HG03045 (cell line): ENCODE results near the gene ULBP2.
"Not testable (repeated sequence)": the region's sequence is repeated elsewhere in the genome, so short reads cannot be mapped to it uniquely, and the experiment has no call there.

ENCODE experiments used
- ATAC-seq: cut with Tn5 transposase; IDR thresholded peaks from one replicate; pipeline ENCODE4 v1.9.1; 2021; ENCODE audit warnings: mild to moderate bottlenecking, moderate library complexity; ENCODE audit not compliant: unreplicated experiment

ULBP2 gene

DNA sequence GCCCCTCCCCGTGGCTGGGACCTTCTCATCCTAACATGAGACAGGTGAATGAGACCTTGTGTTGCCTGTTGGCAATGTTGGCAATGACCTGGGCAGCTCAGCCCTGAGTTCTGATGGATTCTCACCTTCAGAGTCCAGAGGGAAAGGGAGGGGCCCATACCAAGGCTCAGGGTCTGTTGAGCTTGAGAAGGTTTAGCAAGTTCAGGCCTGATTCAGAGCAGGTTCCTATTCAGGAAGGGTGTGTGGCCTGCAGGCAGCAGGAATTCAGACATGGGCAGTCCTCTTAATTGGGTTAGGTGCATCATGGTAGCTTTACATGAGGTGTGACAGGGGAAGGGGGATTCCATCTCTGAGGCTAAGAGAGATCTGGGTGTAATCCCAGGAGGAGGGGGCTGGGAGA lies 5.7 kb downstream of the ULBP2 start:
- not testable (repeated sequence) for ATAC-seq

DNA sequence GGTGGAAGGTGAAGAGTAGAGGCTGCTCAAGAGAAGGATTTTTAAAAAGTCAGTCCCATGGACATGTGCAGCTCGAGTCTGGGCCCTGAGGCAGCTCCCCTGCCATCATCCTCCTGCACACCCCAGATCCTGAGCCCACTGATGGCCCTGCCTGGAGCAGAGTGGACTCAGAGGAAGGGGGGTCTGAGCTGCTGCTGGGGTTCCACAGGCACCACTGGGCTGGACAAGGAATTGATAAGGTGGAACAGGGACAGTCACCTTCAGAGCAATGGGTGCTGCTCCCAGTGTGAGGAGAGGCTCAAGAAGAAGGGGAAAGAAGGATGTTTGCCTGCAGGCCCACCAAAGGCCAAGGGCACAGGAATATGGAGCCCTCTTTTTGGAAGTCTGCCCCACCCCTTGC lies 6.2 kb downstream of the ULBP2 start:
- no peak for ATAC-seq

DNA sequence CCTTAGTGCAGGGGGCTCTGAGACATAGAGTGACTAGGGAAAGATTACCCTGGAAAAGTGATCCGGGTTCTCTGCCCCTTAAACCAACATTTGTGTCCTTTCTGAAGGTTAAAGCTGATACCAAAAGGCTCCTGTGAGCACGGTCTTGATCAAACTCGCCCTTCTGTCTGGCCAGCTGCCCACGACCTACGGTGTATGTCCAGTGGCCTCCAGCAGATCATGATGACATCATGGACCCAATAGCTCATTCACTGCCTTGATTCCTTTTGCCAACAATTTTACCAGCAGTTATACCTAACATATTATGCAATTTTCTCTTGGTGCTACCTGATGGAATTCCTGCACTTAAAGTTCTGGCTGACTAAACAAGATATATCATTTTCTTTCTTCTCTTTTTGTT lies 6.8 kb downstream of the ULBP2 start:
- no peak for ATAC-seq

DNA sequence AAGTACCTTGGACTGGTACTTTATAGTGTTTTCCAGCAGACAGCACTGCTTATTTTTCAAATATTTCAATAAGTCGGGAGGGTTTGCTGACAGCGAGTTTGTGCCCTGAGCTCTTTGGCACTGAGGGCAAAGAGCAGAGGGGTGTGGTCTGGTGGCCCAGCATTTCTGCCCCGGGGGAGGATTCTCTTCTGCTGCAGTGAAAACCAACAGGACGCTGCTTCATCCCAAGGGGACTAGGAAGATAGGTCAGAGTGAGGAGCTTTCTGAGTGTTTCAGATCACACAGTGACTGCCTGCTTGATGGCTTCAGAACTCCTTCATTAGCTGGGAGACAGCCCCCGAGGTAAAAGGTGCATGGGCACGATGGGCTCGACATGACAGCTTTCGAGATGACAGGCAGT lies 8.6 kb downstream of the ULBP2 start:
- no peak for ATAC-seq

DNA sequence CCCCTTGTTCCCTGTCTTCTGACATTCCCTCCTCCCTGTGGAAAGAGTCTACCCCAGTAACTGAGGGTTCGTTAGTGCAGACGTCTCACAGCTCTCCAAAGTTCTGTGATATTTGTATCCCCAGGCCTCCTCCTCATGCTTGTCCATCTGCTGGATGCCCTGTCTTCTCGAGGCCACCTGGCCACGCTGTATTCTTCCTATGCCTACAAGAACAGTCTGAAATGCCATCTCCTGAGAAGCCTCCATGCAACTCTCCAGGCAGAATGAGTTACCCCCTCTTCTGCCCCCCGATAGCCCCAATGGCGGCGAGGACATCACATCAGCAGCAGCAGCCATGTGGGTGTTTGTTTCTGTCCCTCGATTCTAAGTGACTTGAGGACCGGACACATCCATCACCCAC lies 9.3 kb downstream of the ULBP2 start:
- ATAC-seq = no peak

DNA sequence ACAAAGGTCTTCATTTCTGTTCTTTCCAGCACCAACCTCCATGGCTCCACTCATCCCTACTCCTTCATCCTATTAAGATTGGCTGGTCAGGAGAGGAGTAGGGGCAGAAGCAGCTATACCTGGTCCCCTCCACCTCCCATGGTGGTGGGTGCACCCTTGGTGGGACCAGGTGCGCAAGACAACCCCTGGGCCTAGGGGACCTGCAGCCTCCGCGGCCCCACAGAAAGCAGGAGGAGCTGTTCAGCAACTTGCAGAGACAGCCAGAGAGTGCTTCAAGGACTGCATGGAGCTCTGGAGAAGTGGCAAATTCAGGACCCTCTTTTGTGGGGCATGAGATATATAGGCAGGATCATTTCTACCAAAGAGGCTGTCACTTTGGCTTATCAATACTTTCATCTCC lies 9.8 kb downstream of the ULBP2 start:
- no peak for ATAC-seq

DNA sequence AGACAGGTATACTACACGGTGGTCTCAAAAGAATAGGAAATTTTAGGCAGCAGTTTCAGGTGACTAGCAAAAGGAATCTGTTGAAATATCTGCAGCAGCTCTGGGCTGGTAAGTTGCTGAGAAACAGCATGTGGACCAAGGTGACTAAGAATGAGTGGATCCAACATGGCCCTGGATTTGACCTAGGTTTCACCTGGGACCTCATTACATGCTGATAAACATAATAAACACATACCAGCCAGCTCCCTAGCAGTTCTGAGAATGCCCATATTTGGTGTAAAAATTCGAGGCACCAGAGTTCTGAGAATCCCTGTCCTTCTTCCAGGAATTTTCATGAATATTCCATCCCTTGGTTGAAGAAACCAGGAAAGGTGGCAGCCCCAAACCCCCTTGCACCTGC lies 11.6 kb downstream of the ULBP2 start:
- not testable (repeated sequence) for ATAC-seq

DNA sequence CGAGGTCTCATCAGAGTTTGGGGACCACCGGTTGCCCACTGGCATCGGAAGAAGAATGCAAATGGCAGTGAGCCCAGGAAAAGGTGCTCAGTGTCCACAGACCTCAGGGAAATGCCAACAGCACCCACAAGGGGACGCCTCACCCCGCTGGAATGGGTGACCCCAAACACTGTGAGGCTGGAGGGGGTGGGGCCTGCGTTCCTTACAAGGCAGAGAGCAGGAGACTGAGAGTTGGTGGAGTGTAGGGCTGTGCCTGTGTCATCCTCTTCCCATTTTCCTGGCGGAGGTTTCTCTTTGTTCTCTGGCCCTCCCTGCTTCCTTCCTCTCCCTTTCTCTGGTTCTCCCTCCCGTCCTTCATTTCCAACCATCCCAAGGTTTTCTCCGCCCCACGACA lies 12.1 kb downstream of the ULBP2 start:
- ATAC-seq = not testable (repeated sequence)

DNA sequence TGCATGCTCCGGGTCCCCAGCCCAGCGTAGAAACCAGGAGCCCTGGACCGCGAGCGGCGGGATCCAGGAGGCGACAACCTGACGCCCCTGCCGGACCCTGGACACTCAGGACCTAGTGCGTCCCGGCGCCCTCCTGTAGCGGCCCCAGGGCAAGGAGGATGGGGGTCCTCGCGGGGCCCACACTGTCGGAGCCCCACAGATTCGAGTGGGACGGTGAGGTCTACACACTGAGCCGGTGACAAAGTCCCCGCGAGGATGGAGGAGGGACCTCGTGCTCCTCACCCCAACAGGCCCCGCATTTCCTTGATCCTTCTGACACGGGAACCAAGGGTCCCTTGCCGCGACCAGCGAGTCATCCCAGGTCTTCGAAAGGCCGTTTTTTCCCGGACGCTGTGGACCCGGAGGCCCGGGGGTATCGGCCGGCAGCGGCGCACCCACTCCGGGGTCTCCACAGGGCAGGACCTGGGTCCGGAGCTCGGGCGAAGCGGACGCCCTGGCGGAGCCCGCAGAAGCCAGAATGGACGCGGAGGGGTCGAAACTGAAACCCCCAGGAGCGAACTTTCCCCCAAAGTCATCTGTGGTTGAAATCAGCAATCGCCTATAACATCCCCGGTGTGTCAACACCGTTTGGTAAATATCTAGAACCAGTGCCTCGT lies 12.6 kb downstream of the ULBP2 start:
- ATAC-seq = not testable (repeated sequence)

DNA sequence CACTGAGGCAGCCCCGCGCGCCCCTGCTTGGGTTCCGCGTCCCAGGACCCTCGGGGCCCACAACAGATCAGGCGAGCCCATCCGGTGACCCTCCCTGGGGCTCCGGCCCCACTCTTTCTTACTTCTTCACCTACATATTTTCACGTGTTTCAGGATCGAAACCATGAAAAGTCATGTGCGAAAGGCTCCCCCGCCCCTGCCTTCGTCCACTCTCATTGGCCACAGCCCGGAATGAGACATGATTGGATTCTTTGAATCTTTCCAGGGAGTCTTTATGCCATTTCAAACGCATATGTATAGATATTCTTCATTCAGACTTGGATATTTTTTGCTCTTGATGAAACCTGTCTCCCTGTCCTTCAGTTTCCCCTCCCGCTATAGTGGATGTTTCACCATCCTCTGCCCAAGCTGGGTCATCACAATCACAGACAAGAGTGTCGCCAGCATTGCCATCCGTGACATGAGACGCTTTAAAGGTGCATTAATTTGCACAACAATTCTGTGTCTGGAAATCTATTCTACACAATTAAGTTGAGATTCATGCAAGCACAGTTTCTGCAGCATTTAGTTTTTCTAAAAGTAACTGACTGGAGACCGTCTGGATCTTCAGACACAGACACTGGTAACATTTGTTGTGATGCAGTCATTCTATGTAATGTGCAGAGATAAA lies 13.3 kb downstream of the ULBP2 start:
- not testable (repeated sequence) for ATAC-seq

DNA sequence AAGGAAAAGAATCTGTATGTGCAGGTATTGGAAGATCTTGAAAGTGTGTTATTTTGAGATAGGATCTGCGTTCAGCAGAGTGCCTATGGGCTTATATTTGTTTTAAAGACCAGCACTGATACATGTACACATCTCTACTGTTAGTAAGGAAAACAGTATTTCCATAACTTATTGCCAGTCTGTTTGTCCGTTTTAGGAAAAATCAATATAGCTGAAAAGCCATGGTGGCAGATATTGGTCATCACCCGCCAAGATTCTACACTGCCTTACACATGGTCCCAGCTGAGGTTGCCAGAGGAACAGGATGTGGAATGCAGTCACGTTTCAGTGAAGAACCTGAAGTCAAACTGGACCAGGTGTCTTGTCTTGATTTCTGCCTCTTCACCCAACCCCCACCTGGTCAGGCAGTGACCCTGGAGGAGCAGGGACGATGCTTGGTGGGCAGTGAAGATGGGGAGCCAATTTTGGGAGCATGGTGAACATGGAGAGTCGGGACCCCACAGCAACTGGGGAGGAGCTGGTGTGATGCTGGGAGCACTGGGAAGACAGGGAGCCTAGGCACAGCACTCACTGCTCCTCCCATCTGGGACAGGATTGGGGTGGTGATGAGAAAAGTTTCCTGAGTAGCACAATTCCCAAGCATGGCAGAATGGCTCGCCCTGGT lies 14.0 kb downstream of the ULBP2 start:
- not testable (repeated sequence) for ATAC-seq

DNA sequence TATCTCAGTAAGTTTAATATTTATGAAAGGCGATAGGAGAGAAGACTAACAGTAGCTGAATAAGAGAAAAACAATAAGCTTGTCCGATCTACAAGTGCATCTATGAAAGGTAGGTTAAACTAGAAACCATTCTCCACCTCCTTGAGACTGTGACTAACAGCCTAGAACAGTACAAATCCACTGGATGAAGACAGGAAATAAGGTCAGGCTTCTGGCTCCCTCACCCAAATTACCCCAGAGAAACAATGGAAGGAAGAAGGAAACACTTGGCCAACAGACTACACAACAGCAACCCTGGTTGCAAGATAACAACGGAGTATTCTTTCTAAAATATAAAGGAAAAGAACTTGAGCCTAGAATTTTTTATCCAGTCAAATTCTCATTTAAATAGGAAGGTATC lies 16.3 kb downstream of the ULBP2 start:
- ATAC-seq = not testable (repeated sequence)

DNA sequence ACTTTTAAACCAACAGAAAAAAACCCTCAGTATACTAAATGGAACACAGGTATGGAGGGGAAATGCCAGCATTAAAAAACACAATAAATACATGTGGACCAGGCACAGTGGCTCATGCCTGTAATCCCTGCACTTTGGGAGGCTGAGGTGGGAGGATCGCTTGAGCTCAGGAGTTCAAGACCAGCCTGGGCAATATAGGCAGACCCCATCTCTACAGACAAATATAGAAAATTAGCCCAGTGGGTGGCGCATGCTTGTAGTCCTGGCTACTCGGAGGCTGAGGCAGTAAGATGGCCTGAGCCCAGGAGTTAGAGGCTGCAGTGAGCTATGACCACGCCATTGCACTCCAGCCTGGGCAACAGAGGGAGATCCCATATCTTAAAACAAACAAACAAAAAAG lies 18.0 kb downstream of the ULBP2 start:
- not testable (repeated sequence) for ATAC-seq

DNA sequence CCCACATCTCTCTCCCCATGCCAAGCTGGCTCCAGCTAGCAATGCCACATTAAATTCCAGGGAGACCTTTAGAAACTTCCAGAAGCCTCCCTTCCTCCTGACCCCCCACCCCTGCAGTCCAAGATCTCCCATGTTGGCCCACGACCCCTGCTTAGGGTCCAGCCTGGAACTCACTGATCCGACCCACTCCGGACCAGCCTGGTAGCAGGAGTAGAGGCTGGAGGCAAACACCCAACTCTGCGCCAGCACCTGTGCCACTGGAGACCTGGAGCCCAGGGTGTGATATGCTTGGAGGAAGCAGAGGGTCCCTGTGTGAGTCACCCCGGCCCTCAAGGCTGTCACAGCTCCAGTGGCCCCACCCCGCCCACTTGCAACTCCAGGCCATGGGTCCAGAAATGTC lies 18.7 kb downstream of the ULBP2 start:
- ATAC-seq = no peak

DNA sequence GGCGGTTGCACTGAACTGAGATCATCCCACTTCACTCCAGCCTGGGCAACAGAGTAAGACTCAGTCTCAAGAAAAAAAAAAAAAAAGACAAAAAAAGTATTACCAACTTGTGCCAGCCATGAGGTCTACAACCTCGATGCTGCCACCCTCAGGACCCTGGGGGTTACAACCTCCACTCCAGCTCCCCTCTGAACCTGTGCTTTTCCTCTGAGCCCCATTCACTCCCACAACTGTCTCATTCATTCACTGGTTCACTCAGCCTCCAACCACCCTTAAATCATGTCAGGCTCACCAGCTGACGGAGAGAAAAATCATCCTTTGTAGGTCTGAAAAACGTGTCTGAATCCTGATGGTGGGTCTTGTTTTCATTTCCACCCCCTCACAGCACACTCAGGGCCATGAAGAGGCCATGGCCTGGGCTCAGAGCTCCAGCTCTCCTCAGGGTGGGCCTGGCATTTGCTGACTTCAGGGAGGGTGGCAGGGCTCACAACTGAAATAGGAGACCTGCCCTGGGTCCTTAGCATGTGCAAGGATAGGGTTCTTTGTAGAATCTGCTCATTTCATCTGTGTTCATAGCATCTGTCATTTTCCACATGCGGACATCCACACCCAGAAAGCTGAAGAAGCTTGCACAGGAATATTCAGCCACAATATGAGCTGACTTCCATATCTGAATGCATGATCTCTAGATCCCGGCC lies 20.1 kb downstream of the ULBP2 start:
- ATAC-seq = no peak

DNA sequence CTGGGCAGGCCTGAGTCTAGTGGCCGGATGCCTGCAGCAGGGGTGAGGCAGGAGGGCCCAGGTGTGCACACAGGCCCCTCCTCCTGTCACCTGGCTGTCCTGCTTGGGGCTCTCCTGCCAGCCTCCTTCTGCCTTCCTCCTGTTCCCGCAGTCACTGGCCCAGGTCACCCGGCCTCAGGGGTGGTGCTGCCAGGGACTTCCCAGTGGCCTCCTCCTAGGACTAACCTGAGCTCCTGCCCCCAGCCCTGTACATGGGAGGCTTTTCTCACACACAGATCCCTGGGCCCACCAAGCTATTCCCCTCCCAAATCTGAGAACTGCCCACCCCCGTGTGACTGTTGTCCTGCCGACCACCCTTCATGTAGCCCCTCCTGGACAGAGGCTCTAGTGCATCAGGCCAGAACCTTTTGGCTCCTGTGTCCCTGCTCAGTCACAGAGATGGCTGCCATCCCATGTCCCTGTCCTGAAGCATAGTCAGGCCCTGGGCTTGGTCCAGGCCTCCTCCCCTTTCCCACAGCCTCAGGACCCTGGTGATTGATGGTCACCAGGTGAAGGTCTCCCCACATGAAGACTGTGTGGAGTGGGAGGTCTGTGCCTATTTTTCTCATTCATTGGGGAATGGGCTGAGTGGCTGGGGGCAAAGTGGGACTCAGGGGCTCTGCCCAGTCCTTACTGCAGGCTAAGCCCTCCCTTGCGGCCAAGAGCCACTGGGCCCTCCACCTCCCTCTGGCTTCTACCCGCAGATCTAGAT lies 20.8 kb downstream of the ULBP2 start:
- no peak for ATAC-seq

DNA sequence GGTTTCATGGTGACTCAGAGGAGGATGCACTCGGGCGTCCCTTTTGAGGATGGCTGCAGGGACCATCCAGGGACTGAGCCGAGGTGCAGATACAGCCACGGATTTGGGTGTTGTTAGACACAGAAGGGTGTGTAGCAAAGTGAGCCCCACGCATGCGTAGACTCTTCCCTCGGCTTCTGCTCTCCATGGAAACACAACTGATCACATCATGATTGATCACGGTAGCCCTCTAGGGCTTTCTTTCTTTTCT lies 21.3 kb downstream of the ULBP2 start:
- ATAC-seq = no peak

DNA sequence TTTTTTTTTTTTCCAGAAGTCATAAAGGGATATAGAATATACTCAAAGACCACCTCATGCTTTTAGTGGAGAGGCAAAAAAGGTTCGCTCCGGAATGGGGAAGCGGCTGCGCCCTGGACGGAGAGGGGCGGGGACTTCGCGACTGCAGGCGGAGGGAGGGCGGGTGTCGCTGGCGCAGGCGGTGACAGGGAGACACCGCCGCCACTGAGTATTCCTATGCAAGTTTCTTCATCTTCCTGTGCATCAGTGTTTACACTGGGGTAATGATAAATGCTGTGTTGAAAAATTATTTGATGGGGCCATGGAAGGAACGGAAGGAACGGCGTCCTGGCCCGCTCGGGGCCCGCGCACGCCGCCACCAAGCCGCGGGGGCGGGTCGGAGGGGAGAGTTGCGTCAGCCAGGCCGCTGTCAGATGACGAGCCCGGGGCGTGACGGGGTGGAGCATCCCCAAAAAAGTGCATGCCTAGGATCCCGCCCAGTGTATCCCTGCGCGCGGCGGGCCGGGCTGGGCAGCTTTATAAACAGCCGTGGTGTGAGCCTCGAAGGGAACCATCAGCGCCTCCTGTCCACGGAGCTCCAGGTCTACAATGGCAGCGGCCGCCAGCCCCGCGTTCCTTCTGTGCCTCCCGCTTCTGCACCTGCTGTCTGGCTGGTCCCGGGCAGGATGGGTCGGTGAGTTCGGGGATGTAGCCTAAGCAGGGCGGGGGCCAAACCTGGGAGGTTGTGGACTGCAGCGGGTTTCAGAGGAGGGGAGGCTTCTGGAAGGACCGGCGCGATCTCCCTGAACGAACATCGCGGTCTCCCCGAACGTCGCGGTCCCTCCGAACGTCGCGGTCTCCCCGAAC lies 21.9 kb downstream of the ULBP2 start, which contains the start of gene ULBP1:
ULBP1 (plus strand) TSS at position 482 of the 846 bp plus-strand sequence; CDS start at position 589, 107 bp downstream.
- peak; percentile 36 for ATAC-seq

DNA sequence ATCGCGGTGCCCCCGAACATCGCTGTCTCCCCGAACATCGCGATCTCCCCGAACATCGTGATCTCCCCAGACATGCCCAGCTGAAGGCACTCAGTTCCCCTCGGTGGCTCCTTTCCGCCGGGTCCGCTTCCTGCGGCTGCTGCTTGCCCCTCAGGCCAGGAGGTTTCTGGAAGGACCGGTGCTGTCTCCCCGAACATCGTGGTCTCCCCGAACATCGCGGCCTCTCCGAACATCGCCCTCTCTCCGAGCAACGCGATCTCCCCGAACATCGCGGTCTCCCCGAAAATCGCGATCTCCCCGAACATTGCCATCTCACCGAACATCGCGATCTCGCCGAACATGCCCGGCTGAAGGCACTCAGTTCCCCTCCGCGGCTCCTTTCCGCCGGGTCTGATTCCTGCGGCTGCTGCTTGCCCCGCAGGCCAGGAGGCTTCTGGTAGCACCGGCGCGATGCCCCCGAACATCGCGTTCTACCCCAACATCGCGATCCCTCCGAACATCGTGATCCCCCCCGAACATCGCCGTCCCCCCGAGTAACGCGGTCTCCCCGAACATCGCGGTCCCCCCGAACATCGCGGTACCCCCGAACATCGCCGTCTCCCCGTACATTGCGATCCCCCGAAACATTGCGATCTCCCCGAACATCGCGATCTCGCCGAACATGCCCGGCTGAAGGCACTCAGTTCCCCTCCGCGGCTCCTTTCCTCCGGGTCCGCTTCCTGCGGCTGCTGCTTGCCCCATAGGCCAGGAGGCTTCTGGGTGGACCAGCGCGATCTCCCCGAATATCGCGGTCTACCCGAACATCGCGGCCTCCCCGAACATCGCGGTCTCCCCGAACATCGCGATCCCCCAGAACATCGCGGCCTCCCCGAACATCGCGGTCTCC lies 22.7 kb downstream of the ULBP2 start:
- no peak for ATAC-seq
